ENCODE data around the gene CWC27. TPM values are rescaled to one million over a fixed set of nuclear protein-coding genes. Genes with fewer than 3 reads are reported as not detected.
A peak's percentile ranks its signal among the peaks of the same experiment; 100 is the strongest.

The CWC27 gene
- total and polyA plus RNA-seq, 2 of the 13 experiments (the other 11 are each of a cell fraction or from before 2014, with no cell fraction given) = 21.1 to 25.7 TPM

GRCh38 chr5:65035211-65036206, 266.8 kb downstream of the CWC27 start:
- peak overlapping the region; percentile 20 for H3K27ac ChIP-seq (ENCODE audit: extremely low read length, insufficient read depth, low read length)
- DNase-seq (ENCODE audit: low spot score) (peak; percentile 68), FAIRE-seq (no peak), ATAC-seq (peak; percentile 93)
- in situ Hi-C loops (cut with HindIII; ENCODE audit: extremely low pct_ligation_motif_present, low pct_unique_long_range_greater_than_20kb) (loop anchor here (5.0 kb wide), 1 partner anchor 223 kb away; no protein-coding TSS in a partner anchor), intact Hi-C loops (cut with micrococcal nuclease; ENCODE audit: unreplicated experiment) (loop anchor here (2.0 to 5.0 kb wide), 2 partner anchors 65 to 447 kb away; partner anchors contain the start of gene ADAMTS6)
- H3K4me3 ChIP-seq (replicated peaks in 1 of 3; ENCODE audit: insufficient read depth in 1 of 3, low read depth in 2 of 3, low read length in 3 of 3) = peak overlapping the region; percentile 62 to 77 (median 71)
- whole genome bisulfite sequencing (ENCODE audit: low lambda C conversion rate) = 13% methylated on average over 29 of the region's 68 CpGs
- peaks cover 36% of the 10 kb centered on the region for H3K4me1 ChIP-seq (ENCODE audit: insufficient read depth, low read length)
- TSS peak; percentile 93 for BruUV-seq (replicated peaks)
- no peaks in the 10 kb centered on the region for H3K36me3 ChIP-seq (replicated peaks in 1 of 2; ENCODE audit: control insufficient read depth in 1 of 2, insufficient read depth in 2 of 2, low read length in 2 of 2)
- H3K9ac ChIP-seq (ENCODE audit: insufficient read depth, low read depth, low read length) = peak overlapping the region; percentile 70
- CTCF ChIA-PET (ENCODE audit: low intra/inter-chr PET ratio, low total read pairs) = no interaction called here
- peak overlapping the region; percentile 96 for H2AFZ ChIP-seq (ENCODE audit: low read length)
- no peaks in the 10 kb centered on the region for H3K9me3 ChIP-seq (ENCODE audit: low read length)
- H4K20me1 ChIP-seq (ENCODE audit: insufficient read depth, low read length) = no peaks in the 10 kb centered on the region
- no peaks in the 10 kb centered on the region; a peak in 2 of 5 replicates for H3K27me3 ChIP-seq (ENCODE audit: control insufficient read depth in 1 of 2, insufficient read depth in 2 of 2, low read length in 2 of 2)
- no peaks in the 10 kb centered on the region for H3K79me2 ChIP-seq (ENCODE audit: insufficient read depth, low read length)
- peak overlapping the region; percentile 74 for H3K4me2 ChIP-seq (ENCODE audit: low read depth, low read length)
- POLR2A ChIA-PET = interaction anchor here (1.5 to 1.6 kb wide), 2 partner anchors 68 to 225 kb away, joined by 4 to 5 read pairs; no protein-coding TSS in a partner anchor
- TF ChIP-seq MIXL1 (CRISPR knock-in tag; IDR thresholded peaks at IDR 0.05) (no peak), WIZ (CRISPR knock-in tag; IDR thresholded peaks at IDR 0.05) (no peak), SOX5 (CRISPR knock-in tag; IDR thresholded peaks at IDR 0.05; ENCODE audit: borderline replicate concordance) (peak; percentile 11; the same call in 1 of the 2 replicates), HIC2 (CRISPR knock-in tag; IDR thresholded peaks at IDR 0.05; ENCODE audit: low read depth) (no peak), GMEB1 (CRISPR knock-in tag; IDR thresholded peaks at IDR 0.05; ENCODE audit: borderline replicate concordance) (peak; percentile 49; the same call in 1 of the 2 replicates), SRSF1 (optimal IDR thresholded peaks at IDR 0.05; ENCODE audit: low read depth, low read length) (no peak), ZNF724P (CRISPR knock-in tag; IDR thresholded peaks at IDR 0.05; ENCODE audit: borderline replicate concordance) (no peak; the same call in 1 of the 2 replicates), NR2F6 (IDR thresholded peaks at IDR 0.05) (no peak), NR2F6 (CRISPR knock-in tag; IDR thresholded peaks at IDR 0.05) (no peak), ZNF740 (CRISPR knock-in tag; IDR thresholded peaks at IDR 0.05) (no peak), ZNF83 (CRISPR knock-in tag; IDR thresholded peaks at IDR 0.05; ENCODE audit: borderline replicate concordance) (peak; percentile 88; the same call in 1 of the 2 replicates), RNF219 (CRISPR knock-in tag; IDR thresholded peaks at IDR 0.05) (no peak), SOX13 (IDR thresholded peaks at IDR 0.05) (no peak), SOX13 (CRISPR knock-in tag; conservative IDR thresholded peaks at IDR 0.05 in 1 of 2, IDR thresholded peaks at IDR 0.05 in 1 of 2) (peak in 1 of 2 experiments; percentile 9; a peak in 1 of 4 replicates), RBM22 (optimal IDR thresholded peaks at IDR 0.05; ENCODE audit: low read length) (no peak), ZNF260 (CRISPR knock-in tag; IDR thresholded peaks at IDR 0.05; ENCODE audit: borderline replicate concordance, low read depth) (no peak), POLR2AphosphoS2 (IDR thresholded peaks at IDR 0.05; ENCODE audit: low read depth, low read length) (no peak), PLRG1 (conservative IDR thresholded peaks at IDR 0.05) (no peak)
